IPS DF 4.7 (cell line): ENCODE measurements around the gene CEP41.
"Not testable (repeated sequence)": the region's sequence is repeated elsewhere in the genome, so short reads cannot be mapped to it uniquely, and the experiment has no call there.

Source experiments
- DNase-seq: peaks from one replicate; pipeline ENCODE4 v3.0.0-alpha.2; 2013; ENCODE audit warnings: low spot score; ENCODE audit errors: extremely low read depth

The CEP41 gene

GRCh38 chr7:130463553-130464434 lies 23.0 kb upstream of the CEP41 start:
- no peak for DNase-seq

- DNase-seq, result no peak
These were observed 20.5 kb upstream of the CEP41 start for GRCh38 chr7:130461272-130461671.

GRCh38 chr7:130458257-130458656 lies 17.4 kb upstream of the CEP41 start:
- DNase-seq, result no peak

GRCh38 chr7:130454959-130455358 lies 14.1 kb upstream of the CEP41 start:
- DNase-seq, result no peak

GRCh38 chr7:130452951-130453350 lies 12.1 kb upstream of the CEP41 start:
- DNase-seq, result no peak

GRCh38 chr7:130451344-130451743 lies 10.5 kb upstream of the CEP41 start:
- not testable (repeated sequence) for DNase-seq

- DNase-seq, result no peak
These were observed 5.4 kb upstream of the CEP41 start for GRCh38 chr7:130446259-130446658.

- no peak for DNase-seq
These were observed 4.1 kb upstream of the CEP41 start for GRCh38 chr7:130444751-130445407.

GRCh38 chr7:130444234-130444633 lies 3.4 kb upstream of the CEP41 start:
- DNase-seq, result no peak

- no peak for DNase-seq
These were observed 1.8 kb upstream of the CEP41 start for GRCh38 chr7:130442601-130443000.

- DNase-seq, result peak; percentile 68
These were observed 623 bp upstream of the CEP41 start for GRCh38 chr7:130441408-130441869.

- no peak for DNase-seq
These were observed 4.6 kb downstream of the CEP41 start for GRCh38 chr7:130436253-130436652.

- no peak for DNase-seq
These were observed 5.4 kb downstream of the CEP41 start for GRCh38 chr7:130435311-130435854.

- no peak for DNase-seq
These were observed 7.5 kb downstream of the CEP41 start for GRCh38 chr7:130433301-130433700.

- DNase-seq, result no peak
These were observed 7.9 kb downstream of the CEP41 start for GRCh38 chr7:130432886-130433285.

- no peak for DNase-seq
These were observed 9.8 kb downstream of the CEP41 start for GRCh38 chr7:130430841-130431666.

- DNase-seq, result no peak
These were observed 10.7 kb downstream of the CEP41 start for GRCh38 chr7:130430115-130430514.

GRCh38 chr7:130429019-130429418 lies 11.8 kb downstream of the CEP41 start:
- DNase-seq, result no peak

- DNase-seq, result no peak
These were observed 14.3 kb downstream of the CEP41 start for GRCh38 chr7:130426564-130426963.

- DNase-seq, result no peak
These were observed 15.0 kb downstream of the CEP41 start for GRCh38 chr7:130425796-130426195.

- DNase-seq, result no peak
These were observed 17.2 kb downstream of the CEP41 start for GRCh38 chr7:130423501-130424037.
